BJ (cell line): ENCODE measurements around the gene ITK. TPM values are rescaled to one million over a fixed set of nuclear protein-coding genes. Genes with fewer than 3 reads are reported as not detected.

Source experiments
- CTCF ChIA-PET: fragments of 350-600 bp; formaldehyde crosslinking; extraction: SDS; loops from one replicate; lab custom pipeline; 2021; ENCODE audit warnings: antibody characterized with exemption, inconsistent platforms; lab: Yijun Ruan, JAX
- POLR2A ChIA-PET: fragments of 300-600 bp; sonication (Branson Sonifier 250); formaldehyde crosslinking; extraction: SDS; loops from one replicate; lab custom pipeline; 2021; ENCODE audit warnings: antibody characterized with exemption; lab: Charles Lee
- DNase-seq: peaks from one replicate; pipeline ENCODE4 v3.0.0-alpha.2; 2011; ENCODE audit warnings: low read depth
- H3K27me3 ChIP-seq: 2 replicates; pipeline ENCODE4 v1.6.0; 2011; ENCODE audit warnings: low read length; ENCODE audit not compliant: control insufficient read depth, insufficient read depth
- H3K36me3 ChIP-seq: 2 replicates; pipeline ENCODE4 v1.5.1; 2011; ENCODE audit warnings: low read length; ENCODE audit not compliant: control insufficient read depth, insufficient read depth
- H3K4me3 ChIP-seq: 2 replicates; pipeline ENCODE4 v1.5.1; 2011; ENCODE audit warnings: low read depth, mild to moderate bottlenecking, control low read depth, low read length
- CTCF ChIP-seq: IDR thresholded peaks from 2 replicates; pipeline ENCODE4 v1.5.1; 2011; ENCODE audit warnings: low read depth, mild to moderate bottlenecking, control low read depth, inconsistent platforms, low read length, moderate library complexity; ENCODE audit not compliant: insufficient read depth
- polyA plus RNA-seq: library from polyadenylated mRNA; depleted of rRNA; stranded (reverse); fragments of >200 nt; gene quantifications from 2 replicates; pipeline ENCODE4 v1.2.3, GENCODE V29; 2011

ITK gene
- polyA plus RNA-seq, 1 experiment, result not detected

GRCh38 chr5:157267761-157268480 lies 87.3 kb downstream of the ITK start:
- H3K4me3 ChIP-seq, result no peak overlapping the region
- no peak for DNase-seq
- TF ChIP-seq CTCF, result no peak
- peaks cover 6% of the 10 kb centered on the region for H3K27me3 ChIP-seq
- CTCF ChIA-PET, result interaction anchor here (1.7 kb wide), 2 partner anchors 14 to 57 kb away, joined by 6 to 10 read pairs; no protein-coding TSS in a partner anchor
- POLR2A ChIA-PET, result no interaction called here
- no peaks in the 10 kb centered on the region for H3K36me3 ChIP-seq

- Histone ChIP-seq H3K36me3 (no peaks in the 10 kb centered on the region), H3K27me3 (peaks cover 2% of the 10 kb centered on the region), H3K4me3 (no peak overlapping the region)
- DNase-seq, result no peak
- CTCF ChIA-PET, result interaction anchor here (1.7 kb wide), 1 partner anchor 16 kb away, joined by 10 read pairs; no protein-coding TSS in a partner anchor
- no peak for TF ChIP-seq CTCF
- POLR2A ChIA-PET, result no interaction called here
These were observed 88.6 kb downstream of the ITK start for GRCh38 chr5:157269165-157269671.

- Histone ChIP-seq H3K36me3 (no peaks in the 10 kb centered on the region), H3K4me3 (no peak overlapping the region), H3K27me3 (peaks cover 2% of the 10 kb centered on the region; the same call in 1 of the 2 replicates)
- TF ChIP-seq CTCF, result no peak
- DNase-seq, result no peak
- CTCF ChIA-PET, result no interaction called here
- POLR2A ChIA-PET, result no interaction called here
These were observed 89.2 kb downstream of the ITK start for GRCh38 chr5:157269761-157270272.

GRCh38 chr5:157270771-157271170 lies 90.1 kb downstream of the ITK start:
- ChIA-PET CTCF (no interaction called here), POLR2A (no interaction called here)
- H3K36me3 ChIP-seq, result no peaks in the 10 kb centered on the region
- H3K27me3 ChIP-seq, result no peaks in the 10 kb centered on the region
- H3K4me3 ChIP-seq, result no peak overlapping the region
- no peak for TF ChIP-seq CTCF
- no peak for DNase-seq

- TF ChIP-seq CTCF, result no peak
- Histone ChIP-seq H3K27me3 (no peaks in the 10 kb centered on the region), H3K4me3 (no peak overlapping the region), H3K36me3 (no peaks in the 10 kb centered on the region)
- ChIA-PET POLR2A (no interaction called here), CTCF (interaction anchor here (1.2 to 1.7 kb wide), 2 partner anchors 19 to 42 kb away, joined by 3 to 4 read pairs; no protein-coding TSS in a partner anchor)
- DNase-seq, result no peak
These were observed 91.2 kb downstream of the ITK start for GRCh38 chr5:157271740-157272271.
